ENCODE results near the gene EPN2. TPM values are rescaled to one million over a fixed set of nuclear protein-coding genes. Genes with fewer than 3 reads are reported as not detected.

EPN2 gene
- total RNA-seq, 3 donors from 2014 or later (not counting 1 experiment from before 2014, with no cell fraction given): 2.0 to 13.8 (median 4.9) TPM

DNA sequence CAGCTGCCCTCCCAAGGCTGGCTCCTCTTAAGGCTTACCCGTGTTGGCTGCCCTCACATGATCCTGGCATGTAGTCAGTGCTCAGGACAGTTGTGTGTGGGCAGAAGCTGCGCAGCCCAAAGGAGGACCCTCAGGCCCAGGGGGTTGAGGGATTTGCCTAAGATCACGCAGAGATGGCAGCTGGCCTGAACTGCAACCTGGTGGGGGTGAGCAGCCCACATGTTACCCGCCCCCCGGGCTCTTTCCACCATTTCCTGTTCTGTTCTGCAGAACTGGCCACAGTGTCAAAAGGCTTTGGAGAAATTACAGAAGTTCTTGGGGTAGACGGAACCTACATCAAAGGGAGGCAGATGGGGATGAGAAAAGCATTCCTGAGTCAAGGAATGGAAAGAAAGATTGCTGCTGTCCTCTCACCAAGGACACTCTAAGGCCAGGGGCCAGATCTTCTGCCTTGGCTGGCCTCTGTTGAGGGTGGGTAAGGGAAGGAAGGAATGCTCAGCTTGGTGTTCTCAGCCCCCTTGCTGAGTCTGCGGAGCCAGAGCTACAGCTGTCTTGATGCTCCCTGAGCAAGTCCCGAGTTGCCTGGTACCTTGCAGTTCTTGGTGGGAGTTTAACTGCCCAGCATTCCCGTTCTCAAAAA lies 53.0 kb downstream of the EPN2 start:
- WGBS (ENCODE audit: insufficient coverage): 26% methylated on average over 9 of the region's 9 CpGs

DNA sequence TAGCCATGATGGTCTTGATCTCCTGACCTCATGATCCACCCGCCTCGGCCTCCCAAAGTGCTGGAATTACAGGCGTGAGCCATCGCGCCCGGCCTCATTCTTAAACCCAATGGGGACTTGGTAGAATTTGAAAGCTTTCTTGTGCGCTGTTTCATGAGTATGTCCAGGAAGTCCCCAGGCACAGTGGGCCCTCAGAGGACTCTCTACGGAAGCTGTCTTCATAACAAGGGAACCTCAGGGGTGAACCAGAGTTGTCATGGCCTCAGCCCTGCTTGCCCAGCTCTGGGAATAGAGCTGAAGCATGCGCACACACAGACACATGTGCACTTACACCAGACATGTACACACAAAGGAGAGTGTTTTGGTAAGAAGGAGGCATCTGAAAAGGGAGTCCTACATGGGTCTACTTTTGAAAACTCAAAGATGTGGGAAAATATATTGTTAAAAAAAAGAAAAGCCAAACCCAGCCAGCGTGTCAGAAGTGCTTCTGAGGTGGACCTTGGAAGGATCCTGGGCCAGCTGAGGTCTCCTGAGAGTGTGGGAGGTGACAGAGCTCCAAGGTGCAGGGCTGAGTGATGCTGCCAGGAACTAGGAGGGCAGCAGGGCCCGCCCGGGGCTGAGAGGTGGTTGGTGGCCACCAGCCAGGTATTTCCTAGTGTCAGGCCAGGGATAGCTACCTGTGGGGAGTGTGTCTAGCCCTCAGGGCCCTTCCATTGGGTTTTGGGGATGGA lies 54.6 kb downstream of the EPN2 start:
- Histone ChIP-seq H3K36me3 (ENCODE audit: control insufficient read depth, insufficient read depth, low read length) (no peaks in the 10 kb centered on the region), H3K27ac (ENCODE audit: low read length) (no peak overlapping the region), H3K4me3 (ENCODE audit: low read length) (no peak overlapping the region), H3K9me3 (ENCODE audit: control insufficient read depth, insufficient read depth, low read length) (no peaks in the 10 kb centered on the region), H3K4me1 (ENCODE audit: control insufficient read depth, insufficient read depth, low read length) (peaks cover 7% of the 10 kb centered on the region), H3K27me3 (ENCODE audit: control insufficient read depth, insufficient read depth, low read length) (no peaks in the 10 kb centered on the region)
- H3K36me3 Mint-ChIP-seq: no peaks in the 10 kb centered on the region
- H3K27ac Mint-ChIP-seq: no peak overlapping the region
- peaks cover 5 to 11% of the 10 kb centered on the region in 2 donors for H3K4me1 Mint-ChIP-seq
- intact Hi-C loops (cut with micrococcal nuclease): no loop called here
- DNase-seq (no peak), ATAC-seq (no peak)
- TF ChIP-seq, protein P1, sequence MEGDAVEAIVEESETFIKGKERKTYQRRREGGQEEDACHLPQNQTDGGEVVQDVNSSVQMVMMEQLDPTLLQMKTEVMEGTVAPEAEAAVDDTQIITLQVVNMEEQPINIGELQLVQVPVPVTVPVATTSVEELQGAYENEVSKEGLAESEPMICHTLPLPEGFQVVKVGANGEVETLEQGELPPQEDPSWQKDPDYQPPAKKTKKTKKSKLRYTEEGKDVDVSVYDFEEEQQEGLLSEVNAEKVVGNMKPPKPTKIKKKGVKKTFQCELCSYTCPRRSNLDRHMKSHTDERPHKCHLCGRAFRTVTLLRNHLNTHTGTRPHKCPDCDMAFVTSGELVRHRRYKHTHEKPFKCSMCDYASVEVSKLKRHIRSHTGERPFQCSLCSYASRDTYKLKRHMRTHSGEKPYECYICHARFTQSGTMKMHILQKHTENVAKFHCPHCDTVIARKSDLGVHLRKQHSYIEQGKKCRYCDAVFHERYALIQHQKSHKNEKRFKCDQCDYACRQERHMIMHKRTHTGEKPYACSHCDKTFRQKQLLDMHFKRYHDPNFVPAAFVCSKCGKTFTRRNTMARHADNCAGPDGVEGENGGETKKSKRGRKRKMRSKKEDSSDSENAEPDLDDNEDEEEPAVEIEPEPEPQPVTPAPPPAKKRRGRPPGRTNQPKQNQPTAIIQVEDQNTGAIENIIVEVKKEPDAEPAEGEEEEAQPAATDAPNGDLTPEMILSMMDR (IDR thresholded peaks at IDR 0.05): no peak
- WGBS (ENCODE audit: insufficient coverage): 83% methylated on average over 12 of the region's 12 CpGs
- H3K9me3 Mint-ChIP-seq: no peaks in the 10 kb centered on the region
- H3K4me3 Mint-ChIP-seq: no peak overlapping the region
- peaks cover 3 to 8% of the 10 kb centered on the region in 2 donors for H3K27me3 Mint-ChIP-seq (ENCODE audit: low read depth in 2 of 2)

More for the DNA sequence above, 53.0 kb downstream of the EPN2 start:
- no peak overlapping the region for H3K4me3 ChIP-seq (ENCODE audit: low read length)
- no peaks in the 10 kb centered on the region for H3K36me3 ChIP-seq (ENCODE audit: control insufficient read depth, insufficient read depth, low read length)
- intact Hi-C loops (cut with micrococcal nuclease): no loop called here
- no peaks in the 10 kb centered on the region for H3K9me3 ChIP-seq (ENCODE audit: control insufficient read depth, insufficient read depth, low read length)
- peaks cover 5 to 11% of the 10 kb centered on the region in 2 donors for H3K4me1 Mint-ChIP-seq
- TF ChIP-seq, protein P1 (IDR thresholded peaks at IDR 0.05): no peak
- no peak overlapping the region for H3K27ac ChIP-seq (ENCODE audit: low read length)
- H3K4me1 ChIP-seq (ENCODE audit: control insufficient read depth, insufficient read depth, low read length): peaks cover 7% of the 10 kb centered on the region
- no peak overlapping the region for H3K4me3 Mint-ChIP-seq
- H3K27me3 Mint-ChIP-seq (ENCODE audit: low read depth in 2 of 2): peaks cover 0 to 8% of the 10 kb centered on the region in 2 donors
- ATAC-seq (peak in 2 of 3 donors; percentile 45 to 76), DNase-seq (no peak)
- no peaks in the 10 kb centered on the region for H3K9me3 Mint-ChIP-seq
- no peaks in the 10 kb centered on the region for H3K36me3 Mint-ChIP-seq
- no peak overlapping the region for H3K27ac Mint-ChIP-seq
- H3K27me3 ChIP-seq (ENCODE audit: control insufficient read depth, insufficient read depth, low read length): no peaks in the 10 kb centered on the region

DNA sequence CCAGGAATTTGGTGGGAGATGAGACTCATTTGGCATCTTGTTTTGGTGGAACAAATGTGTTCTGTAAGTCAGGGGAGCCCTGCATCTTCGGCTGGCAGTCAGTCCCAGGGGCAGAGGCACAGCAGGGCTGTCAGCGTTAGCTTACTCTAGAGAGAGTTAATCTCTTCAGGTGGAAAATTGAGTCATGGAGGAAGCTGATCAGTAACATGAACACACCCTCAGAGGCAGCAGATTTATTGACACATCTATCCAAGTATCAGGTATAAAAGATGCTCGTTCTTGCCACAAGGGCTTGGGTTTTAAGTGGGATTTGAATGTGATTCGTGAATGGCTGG lies 55.2 kb downstream of the EPN2 start:
- Histone ChIP-seq H3K27ac (ENCODE audit: low read length) (no peak overlapping the region), H3K27me3 (ENCODE audit: control insufficient read depth, insufficient read depth, low read length) (no peaks in the 10 kb centered on the region), H3K4me3 (ENCODE audit: low read length) (no peak overlapping the region), H3K36me3 (ENCODE audit: control insufficient read depth, insufficient read depth, low read length) (no peaks in the 10 kb centered on the region), H3K9me3 (ENCODE audit: control insufficient read depth, insufficient read depth, low read length) (no peaks in the 10 kb centered on the region), H3K4me1 (ENCODE audit: control insufficient read depth, insufficient read depth, low read length) (peaks cover 7% of the 10 kb centered on the region)
- Mint-ChIP-seq H3K4me1 (peaks cover 5 to 11% of the 10 kb centered on the region in 2 donors), H3K27me3 (ENCODE audit: low read depth in 2 of 2) (peaks cover 5 to 8% of the 10 kb centered on the region in 2 donors), H3K9me3 (no peaks in the 10 kb centered on the region), H3K4me3 (no peak overlapping the region), H3K36me3 (no peaks in the 10 kb centered on the region), H3K27ac (no peak overlapping the region)
- intact Hi-C loops (cut with micrococcal nuclease): no loop called here
- DNase-seq (no peak), ATAC-seq (no peak)
- WGBS (ENCODE audit: insufficient coverage): 81% methylated on average over 4 of the region's 4 CpGs
- TF ChIP-seq, protein P1 (IDR thresholded peaks at IDR 0.05): no peak

All from natural killer cell (primary cell).